ENCODE data around the gene UBE4A.

Gene UBE4A

DNA sequence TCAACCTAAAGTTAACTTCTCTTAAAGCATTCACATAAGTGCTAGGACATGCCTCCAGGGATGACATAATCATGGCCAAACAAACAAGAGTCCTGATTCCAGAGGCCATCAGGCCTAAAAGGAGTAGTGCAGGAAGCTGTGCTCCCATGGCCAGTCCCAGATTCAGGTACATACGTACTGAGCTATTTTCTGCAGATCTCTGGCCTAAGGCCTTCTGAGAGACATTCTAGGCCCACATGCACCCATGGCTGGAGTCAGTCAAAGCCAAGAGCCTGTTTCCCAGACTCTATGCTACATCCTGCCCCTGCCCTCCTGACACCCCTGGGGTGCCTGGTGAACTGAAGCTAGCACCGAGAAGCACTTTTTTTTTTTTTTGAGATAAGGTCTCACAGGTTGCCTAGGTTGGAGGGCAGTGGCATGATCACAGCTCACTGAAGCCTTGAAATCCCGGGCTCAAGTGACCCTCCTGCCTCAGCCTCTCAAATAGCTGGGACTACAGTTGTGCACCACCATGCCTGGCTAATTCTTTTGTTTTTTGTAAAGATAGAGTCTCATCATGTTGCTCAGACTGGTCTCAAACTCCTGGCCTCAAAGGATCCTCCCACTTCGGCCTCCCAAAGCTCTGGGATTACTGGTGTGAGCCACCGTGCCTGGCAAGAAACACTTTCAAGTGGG lies 17.4 kb upstream of the UBE4A start:
- no peak for DNase-seq

DNA sequence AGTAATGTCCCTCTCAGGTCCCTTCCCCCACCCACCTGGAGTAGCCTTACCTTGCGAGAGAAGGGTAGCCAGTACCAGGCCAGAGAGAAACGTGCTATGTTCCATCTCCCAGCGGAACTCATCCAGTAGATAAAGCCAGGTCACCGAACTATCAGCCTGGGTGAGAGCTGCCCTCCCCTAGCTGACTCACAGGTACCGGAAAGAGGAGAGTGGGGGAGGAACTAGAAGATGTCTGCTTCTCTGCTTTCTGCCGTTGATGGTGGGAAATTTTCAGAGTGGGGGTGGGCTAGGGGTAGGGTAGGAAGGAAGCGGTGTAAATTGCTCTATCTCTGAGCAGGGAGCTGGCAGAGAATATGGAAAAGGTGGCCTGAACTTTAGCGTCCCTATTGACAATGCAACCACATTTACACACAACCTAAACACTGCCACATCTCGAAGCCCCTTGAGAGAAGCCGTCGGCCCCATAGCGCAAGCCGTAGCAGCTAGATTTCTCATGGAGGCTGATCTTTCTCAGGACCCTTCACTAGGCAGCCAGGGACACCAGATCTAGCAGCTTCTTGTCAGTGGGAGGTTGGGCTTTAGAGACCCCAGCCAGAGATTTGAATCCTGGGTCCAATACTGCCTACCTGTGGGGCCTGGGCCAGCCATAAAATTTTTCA lies 16.8 kb upstream of the UBE4A start, which contains the start of gene CD3D:
CD3D (minus strand) TSS at position 203 of the 659 bp plus-strand sequence; CDS start at position 105, 98 bp downstream.
- DNase-seq = peak; percentile 87

DNA sequence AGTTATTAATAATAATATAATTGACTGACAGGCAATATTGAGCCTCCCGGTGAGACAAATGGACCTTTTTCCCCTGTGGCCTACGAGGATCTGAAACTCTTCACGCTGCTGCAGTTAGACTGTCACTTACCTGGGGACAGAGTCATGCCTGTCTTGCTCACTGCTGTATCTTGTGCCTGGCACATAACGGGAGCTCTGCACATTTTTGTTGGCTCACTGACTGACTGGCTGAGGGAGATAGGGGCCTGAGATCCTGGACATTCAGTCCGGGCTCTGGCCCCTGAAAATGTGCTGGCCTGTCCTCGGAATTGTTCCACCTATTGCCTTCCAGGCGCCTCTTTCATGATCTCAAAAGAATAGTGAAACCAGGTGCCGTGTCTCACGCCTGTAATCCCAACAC lies 16.2 kb upstream of the UBE4A start:
- DNase-seq = peak; percentile 44

DNA sequence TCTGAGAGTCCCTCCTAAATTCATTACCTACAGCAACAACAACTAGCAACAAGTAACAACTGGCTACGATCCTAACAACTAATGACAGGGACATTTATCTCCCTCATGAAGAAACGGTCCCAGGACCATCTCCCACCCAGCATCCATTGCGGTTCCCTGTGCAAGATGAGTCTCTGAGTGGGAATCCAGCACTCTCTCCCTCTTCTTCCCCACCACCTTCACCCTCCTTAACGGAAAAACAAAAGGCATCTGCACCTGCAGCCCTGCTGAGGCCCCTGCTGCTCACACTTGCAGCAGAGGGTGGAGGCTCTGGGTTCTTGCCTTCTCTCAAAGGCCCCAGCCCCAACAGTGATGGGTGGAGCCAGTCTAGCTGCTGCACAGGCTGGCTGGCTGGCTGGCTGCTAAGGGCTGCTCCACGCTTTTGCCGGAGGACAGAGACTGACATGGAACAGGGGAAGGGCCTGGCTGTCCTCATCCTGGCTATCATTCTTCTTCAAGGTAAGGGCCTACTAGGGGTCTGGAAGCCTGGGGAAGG lies 15.4 kb upstream of the UBE4A start, which contains the start of gene CD3G:
CD3G (plus strand) TSS at position 364 of the 535 bp plus-strand sequence; CDS start at position 444, 80 bp downstream.
- DNase-seq = peak; percentile 85

DNA sequence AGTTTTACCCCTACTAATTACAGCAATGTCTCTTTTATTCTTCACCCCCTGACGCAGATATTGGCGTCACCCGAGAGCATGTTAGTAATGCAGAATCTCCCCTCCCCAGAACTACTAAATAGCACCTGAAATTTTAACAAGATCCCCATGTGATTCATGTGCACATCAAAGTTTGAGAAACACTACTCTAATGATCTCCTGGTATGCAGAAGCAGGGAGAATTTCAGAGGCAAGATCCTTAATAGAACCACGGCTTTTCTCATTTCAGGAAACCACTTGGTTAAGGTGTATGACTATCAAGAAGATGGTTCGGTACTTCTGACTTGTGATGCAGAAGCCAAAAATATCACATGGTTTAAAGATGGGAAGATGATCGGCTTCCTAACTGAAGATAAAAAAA lies 9.9 kb upstream of the UBE4A start:
- no peak for DNase-seq

DNA sequence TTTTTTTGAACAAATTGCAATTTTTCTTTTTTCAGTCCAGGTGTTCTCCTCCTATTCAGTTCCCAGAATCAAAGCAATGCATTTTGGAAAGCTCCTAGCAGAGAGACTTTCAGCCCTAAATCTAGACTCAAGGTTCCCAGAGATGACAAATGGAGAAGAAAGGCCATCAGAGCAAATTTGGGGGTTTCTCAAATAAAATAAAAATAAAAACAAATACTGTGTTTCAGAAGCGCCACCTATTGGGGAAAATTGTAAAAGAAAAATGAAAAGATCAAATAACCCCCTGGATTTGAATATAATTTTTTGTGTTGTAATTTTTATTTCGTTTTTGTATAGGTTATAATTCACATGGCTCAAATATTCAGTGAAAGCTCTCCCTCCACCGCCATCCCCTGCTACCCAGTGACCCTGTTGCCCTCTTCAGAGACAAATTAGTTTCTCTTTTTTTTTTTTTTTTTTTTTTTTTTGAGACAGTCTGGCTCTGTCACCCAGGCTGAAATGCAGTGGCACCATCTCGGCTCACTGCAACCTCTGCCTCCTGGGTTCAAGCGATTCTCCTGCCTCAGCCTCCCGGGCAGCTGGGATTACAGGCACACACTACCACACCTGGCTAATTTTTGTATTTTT lies 6.2 kb upstream of the UBE4A start:
- DNase-seq = peak; percentile 45

DNA sequence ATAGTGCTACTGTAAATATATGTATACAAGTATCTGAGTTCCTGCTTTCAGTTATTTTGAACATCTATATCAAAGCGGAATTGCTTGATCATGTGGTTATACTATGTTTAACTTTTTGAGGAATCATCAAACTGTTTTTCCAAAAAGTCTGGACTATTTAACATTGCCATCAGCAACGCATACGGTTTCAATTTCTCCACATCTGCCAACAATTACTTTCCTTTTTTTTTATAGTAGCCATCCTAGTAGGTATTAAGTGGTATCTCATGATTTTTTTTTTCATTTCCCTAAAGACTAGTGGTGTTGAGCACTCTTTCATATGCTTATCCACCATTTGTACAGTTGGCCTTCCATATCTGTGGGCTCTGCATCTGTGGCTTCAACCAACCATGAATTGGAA lies 1.3 kb upstream of the UBE4A start:
- DNase-seq = no peak

DNA sequence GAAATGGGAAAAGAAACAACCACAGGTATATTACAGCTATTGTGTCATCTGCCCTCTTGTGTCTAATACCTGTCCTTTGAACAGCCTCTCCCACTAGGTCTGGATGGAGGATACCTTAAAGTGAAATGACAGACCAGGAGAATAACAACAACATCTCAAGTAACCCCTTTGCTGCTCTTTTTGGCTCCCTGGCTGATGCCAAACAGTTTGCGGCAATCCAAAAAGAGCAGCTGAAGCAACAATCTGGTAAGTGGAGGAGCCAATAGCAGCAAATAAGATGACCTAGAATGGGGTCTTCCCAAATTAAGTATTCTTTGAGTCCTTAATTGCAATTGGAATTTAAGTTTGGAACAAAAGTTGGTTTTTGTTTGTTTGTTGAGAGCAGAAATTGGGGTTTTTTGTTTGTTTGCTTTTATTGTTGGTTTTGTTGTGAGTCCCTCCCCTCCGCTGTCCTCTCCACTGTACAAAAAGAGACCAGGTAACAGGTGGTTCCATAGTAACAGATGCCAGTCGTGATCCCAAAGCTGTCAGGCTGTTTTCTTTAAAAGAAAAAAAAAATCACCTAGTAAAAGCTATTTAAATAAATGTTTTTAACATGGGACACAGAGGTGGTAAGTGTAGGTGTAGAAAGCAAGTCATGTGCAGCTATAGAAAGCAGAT lies 5.7 kb downstream of the UBE4A start:
- no peak for DNase-seq

DNA sequence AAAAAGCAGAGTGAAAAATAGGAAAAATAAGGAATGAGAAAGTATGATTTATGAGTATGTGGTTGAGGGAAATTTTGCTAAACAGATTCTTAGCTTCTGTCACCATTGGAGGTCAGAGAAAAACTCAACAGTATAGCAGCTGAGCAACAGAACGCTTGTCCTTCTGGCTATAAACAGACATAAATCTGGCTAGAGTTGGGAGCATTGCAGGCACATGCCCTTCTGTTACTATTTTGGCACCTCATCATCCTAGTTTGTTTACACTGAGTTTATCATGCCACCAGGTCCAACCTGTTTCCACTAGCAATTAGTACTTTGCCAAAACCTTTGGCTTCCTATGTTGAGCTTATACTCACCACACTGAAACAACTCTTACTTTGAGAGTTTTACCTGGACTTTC lies 6.9 kb downstream of the UBE4A start:
- DNase-seq = no peak

DNA sequence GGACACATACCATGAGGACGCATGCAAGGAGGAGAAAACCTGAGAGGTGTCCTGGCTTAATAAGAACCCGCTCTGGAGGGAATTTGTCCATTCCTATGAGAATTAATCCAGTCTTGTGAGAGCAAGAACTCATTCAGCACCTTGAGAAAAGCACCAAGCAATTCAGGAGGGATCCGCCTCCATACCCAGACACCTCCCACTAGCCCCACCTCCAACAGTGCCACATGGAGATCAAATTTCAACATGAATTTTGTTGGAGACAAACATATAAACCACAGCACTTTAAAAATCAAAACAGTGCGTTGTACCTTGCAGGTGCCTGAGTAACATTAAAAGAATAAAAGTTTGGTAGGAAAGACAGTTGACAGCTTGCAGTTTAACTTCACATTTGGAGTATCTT lies 11.4 kb downstream of the UBE4A start:
- DNase-seq = no peak

DNA sequence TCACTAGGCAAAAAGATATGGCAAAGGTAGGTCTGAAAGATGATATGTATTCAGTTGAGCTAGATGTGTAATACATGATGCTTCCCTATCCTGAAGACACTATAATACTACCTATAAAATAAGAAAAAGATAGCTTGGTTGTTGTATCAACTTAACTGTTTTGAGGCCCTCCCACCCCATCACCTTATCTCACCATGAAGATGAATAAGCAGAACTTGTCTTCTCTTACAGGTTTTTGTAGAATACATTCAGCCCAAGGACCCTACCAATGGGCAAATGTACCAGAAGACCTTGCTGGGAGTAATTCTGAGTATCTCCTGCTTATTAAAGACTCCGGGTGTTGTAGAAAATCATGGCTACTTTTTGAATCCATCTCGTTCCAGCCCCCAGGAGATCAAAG lies 13.9 kb downstream of the UBE4A start:
- DNase-seq = no peak

DNA sequence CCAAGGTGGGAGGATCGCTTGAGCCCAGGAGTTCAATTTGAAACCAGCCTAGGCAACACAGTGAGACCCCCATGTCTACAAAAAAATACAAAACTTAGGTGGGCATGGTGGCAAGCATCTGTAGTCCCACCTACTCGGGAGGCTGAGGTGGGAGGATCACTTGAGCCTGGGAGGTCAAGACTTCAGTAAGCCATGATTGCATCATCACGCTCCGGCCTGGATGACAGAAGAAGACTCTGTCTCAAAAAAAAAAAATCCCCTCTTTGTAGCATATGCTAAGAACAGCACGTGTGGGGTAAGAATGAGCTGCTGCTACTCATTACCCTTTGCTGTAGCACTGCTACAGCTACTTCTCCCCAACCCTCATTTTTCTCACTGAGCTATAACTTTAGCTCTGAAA lies 14.5 kb downstream of the UBE4A start:
- no peak for DNase-seq

DNA sequence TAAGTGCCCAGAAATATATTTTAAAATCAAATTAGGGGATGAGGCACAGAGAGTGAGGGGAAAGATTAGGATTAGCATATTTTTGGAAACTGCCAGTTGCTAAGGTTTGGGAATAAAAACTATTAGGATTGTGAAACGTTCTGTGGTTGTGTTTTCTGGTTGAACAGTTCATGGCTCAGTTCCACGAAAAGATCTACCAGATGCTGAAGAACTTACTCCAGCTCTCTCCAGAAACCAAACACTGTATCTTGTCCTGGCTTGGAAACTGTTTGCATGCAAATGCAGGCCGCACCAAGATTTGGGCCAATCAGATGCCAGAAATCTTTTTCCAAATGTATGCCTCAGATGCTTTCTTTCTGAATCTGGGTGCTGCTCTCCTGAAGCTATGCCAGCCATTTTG lies 15.3 kb downstream of the UBE4A start:
- DNase-seq = no peak

DNA sequence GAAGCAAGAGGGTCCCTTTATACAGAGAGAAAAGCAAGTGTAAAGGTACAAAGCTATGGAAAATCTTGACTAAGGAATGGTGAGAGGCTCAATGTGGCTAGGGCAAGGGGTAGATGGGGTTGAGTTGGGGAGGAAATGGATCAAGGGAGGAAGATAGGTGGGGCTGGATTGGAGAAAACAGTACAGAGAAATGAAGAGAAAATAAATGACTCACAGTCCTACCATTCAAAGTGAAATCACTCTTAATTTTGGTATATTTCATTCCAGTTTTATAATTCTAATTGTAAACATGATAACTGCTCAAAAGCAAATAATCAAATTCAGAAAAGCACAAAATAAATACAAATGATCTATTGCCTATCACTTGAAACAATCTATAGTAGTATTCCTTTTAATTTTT lies 16.6 kb downstream of the UBE4A start:
- no peak for DNase-seq

DNA sequence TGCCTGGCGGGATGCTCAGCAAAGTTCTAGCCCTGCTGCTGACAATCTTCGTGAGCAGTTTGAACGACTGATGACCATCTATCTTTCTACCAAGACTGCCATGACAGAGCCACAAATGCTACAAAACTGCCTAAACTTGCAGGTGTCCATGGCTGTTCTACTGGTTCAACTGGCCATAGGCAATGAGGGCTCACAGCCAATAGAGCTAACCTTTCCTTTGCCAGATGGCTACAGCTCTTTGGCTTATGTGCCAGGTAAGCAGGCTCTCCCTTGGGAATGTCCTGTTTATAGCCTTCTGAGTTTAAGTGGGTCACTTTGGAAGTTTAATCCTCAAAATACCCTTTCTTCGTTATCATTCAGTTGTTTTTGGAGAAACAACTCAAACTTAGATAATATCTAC lies 20.1 kb downstream of the UBE4A start:
- no peak for DNase-seq

DNA sequence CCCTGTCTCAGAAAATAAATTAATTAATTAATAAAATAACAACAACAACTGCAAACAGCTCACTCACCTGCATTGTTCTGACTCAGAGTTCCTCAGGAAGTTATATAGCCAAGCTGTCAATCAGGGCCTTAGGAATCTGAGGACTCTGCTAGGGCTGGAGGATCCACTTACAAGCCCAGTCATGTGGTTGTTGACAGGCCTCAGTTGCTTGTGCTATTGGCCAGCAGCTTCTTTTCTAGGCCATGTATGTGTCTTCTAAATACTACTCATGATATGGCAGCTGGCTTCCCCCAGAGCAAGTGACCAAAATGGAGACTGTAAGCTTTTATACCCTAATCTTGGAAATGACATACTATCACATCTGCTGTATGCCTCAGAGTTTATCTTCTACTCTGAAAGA lies 21.2 kb downstream of the UBE4A start:
- no peak for DNase-seq

DNA sequence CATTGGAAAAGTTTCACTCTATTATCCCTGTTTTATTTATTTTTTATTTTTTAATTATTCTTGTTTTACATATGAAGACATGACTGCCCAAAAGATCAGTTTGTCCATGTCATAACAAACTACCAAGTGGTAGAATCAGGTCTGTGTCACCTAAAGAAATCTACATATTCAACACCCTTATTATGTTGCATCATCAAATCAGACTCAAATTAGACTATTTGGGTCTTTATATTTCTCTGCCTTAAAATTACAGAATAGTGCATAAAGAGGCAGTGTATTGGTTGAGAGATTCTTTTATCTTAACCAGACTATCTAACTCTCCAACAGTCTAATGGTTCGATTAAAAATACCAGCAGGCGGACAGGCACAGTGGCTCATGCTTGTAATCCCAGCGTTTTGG lies 23.6 kb downstream of the UBE4A start:
- DNase-seq = no peak

DNA sequence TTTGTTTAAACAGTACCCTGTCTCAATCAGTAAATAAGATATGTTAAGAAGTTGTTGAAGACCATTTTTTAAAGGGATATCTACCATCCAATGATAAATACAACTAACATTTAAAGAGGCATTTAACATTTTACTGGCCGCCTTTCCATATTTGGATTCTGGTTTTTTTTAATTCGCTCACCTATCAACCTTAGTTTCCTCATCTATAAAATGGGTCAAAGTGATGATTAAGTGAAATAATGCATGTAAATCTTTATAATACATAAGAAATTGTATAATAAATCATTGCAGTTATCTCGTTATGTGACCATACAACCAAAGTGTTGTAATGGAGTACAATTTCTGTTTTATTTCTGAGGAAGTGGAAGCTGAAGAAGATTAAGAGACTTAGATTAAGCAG lies 24.3 kb downstream of the UBE4A start:
- DNase-seq = no peak

DNA sequence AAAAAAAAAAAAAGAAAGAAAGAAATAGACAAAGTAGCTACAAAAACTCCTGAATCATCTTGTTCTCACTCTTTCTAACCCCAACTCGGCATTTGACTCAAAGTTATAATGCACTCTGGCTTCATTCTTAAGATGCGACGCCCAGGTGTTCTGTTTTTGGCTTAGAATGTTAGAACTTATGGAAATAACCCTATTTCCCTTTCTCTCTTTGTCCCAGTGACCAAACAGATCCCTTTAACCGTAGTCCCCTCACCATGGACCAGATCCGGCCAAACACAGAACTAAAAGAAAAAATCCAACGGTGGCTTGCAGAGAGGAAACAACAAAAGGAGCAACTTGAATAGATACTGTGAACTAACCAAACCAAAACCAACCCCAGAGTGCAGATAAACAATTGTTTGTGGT lies 36.7 kb downstream of the UBE4A start:
- peak; percentile 60 for DNase-seq

DNA sequence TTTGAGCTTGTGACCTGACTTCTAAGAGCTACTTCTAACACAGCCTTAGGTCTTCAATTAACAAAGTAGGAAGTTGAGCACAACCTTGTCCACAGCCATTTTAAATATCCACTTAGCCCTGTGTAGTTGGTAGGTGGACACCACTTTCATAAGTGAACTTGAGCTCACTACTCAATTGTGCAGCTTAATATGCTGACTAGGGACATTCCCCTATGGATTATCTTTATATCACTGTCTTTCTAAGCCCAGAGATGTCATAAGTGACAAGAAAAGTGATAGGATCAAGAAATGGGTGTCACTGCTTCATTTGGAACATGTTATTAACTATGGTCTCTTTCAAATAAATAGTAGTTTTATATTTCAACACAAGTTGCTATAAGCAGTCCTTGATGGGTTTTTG lies 38.0 kb downstream of the UBE4A start:
- DNase-seq = no peak

DNA sequence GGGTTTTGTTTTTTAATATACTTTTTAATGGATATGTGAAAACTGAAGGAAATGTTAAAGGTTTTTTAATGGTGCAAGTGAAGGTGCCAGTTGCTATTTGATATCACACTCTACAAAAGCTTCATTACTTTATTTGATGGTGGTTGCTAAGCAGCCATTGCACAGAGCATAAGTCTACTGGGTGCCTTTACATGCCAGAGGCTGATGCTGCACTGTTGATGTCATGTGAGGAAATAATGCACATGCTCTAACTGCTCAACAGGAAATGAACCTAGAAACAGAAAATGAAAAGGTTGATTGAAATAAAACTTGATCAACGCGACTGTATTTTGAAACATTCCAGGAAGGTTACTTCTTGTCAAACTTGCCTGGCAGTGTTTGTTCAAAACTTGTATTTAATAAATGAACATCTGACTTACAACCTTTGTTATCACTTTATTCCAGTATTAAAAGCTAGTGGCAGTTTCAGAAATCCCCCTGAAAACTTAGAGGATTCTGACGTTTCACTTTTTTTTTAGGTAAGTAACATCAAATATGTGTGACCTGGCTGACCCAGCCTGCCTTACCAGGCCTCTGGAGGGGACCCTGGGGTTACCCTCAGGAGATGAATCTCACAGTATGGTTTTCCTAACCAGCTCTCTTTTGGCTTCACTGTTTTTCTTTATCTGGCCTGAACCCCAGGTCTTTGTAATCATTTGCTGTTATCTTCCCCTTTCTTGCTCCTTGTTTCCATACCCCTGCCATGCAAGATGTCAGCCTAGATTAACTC lies 39.6 kb downstream of the UBE4A start:
- DNase-seq = peak; percentile 82

DNA sequence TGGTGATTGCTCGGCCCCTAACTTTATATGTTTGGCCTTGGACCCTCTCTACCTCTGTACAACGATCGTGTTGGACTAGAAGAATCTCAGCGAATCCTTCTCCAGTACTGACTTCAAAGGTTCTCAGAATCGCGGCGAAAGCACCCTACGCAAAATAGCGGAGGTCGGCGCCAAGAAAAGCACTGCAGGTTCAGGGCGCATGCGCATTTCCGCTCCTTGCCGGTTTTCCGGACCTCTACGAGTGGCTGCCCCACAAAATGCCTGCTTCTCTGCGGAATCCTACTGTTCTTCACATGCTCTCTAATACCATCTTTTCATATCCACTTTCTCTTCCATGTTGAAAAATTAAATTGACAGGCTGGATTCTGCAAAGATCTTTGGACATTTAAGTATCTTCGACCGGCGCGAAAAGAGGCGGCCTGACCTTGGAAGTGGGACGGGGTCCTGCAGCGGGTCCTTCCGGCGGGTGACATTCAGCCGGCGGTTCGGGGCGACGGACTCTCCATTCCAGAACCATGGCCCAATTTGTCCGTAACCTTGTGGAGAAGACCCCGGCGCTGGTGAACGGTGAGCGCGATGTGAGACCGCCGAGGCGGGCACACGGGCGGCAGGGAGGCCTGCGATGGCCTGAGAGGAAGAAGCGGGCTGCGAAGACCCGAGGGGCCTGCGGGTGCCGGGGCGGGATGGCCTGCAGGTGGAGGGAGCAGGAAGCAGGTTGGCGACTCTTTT lies 41.9 kb downstream of the UBE4A start, which contains the start of gene ATP5MG:
ATP5MG (plus strand) TSS at position 456 of the 729 bp plus-strand sequence; CDS start at position 516, 60 bp downstream.
- DNase-seq = peak; percentile 93
